ENCODE results near the gene RIC1.
"Not testable (repeated sequence)": the region's sequence is repeated elsewhere in the genome, so short reads cannot be mapped to it uniquely, and the experiment has no call there.

RIC1 gene

DNA sequence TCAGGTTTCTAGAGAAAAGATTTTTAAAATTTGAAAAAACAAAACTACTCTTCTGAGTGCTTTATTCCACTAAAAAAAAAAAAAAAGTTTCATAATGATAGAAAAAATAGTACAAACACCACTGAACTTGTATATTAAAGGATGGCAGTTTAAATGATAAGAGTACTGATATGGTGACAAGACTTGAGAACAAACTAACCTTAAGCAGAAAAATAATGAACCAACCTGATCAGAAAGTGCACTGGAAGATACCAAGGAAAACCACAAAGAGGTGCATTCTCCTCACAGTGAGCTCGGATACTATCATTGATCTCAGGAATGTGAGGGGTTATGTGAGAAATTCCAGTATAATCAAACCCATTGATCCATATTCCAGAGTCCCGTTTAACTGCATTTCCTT lies 169.7 kb downstream of the RIC1 start:
- DNase-seq (ENCODE audit: insufficient read length, low spot score), result no peak
- TF ChIP-seq CTCF (IDR thresholded peaks at IDR 0.05; ENCODE audit: insufficient read depth, missing control alignments), result no peak
- no peak for FAIRE-seq

- peak; percentile 74 for TF ChIP-seq CTCF (IDR thresholded peaks at IDR 0.05; ENCODE audit: insufficient read depth, missing control alignments)
- DNase-seq (ENCODE audit: insufficient read length, low spot score), result no peak
- FAIRE-seq, result no peak
Observed at GRCh38 chr9:5799314-5799713, 170.4 kb downstream of the RIC1 start.

- not testable (repeated sequence) for DNase-seq (ENCODE audit: insufficient read length, low spot score); FAIRE-seq
Observed at GRCh38 chr9:5800378-5800777, 171.5 kb downstream of the RIC1 start.

DNA sequence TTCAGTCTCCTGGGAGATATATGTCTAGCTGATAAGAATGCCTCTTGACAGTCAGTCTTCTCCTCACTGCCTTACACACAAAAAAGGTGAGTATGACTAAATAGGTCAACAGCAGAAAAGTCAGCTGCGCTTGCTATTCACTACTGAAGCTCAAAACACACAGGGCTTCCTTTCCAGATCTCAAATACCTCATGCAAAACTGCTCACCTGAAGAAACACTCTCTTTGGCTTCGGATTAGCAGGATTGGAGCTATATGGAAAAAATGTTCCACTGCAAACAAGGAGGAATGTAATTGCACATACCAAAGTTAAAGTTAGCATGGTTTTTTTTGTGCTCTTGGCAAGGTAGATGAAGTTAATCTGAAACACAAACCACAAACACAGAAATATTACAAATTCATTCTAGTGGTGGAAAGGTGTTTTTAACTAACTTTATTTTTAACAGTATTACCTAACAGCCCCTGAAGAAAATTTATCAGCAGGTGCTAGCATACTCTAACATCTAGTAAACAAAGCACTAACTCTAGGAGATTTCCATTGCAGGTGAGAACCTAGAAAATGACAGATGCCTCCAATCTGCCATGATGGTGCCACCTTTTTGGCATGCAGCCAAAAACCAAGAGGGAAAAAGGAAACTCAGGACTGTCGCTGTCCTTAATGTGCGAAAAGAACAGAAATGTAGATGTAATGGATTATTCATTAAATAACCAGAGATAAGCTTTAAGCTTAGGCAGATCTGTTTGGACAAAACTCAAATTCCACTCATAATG lies 172.2 kb downstream of the RIC1 start:
- DNase-seq (ENCODE audit: insufficient read length, low spot score), result no peak
- no peak for FAIRE-seq
- TF ChIP-seq CTCF (IDR thresholded peaks at IDR 0.05; ENCODE audit: insufficient read depth, missing control alignments), result no peak

GRCh38 chr9:5801739-5802113 lies 172.8 kb downstream of the RIC1 start:
- no peak for FAIRE-seq
- DNase-seq (ENCODE audit: insufficient read length, low spot score), result no peak
- no peak for TF ChIP-seq CTCF (IDR thresholded peaks at IDR 0.05; ENCODE audit: insufficient read depth, missing control alignments)

GRCh38 chr9:5805478-5805877 lies 176.6 kb downstream of the RIC1 start:
- FAIRE-seq (no peak), DNase-seq (ENCODE audit: insufficient read length, low spot score) (no peak)
- no peak for TF ChIP-seq CTCF (IDR thresholded peaks at IDR 0.05; ENCODE audit: insufficient read depth, missing control alignments)

DNA sequence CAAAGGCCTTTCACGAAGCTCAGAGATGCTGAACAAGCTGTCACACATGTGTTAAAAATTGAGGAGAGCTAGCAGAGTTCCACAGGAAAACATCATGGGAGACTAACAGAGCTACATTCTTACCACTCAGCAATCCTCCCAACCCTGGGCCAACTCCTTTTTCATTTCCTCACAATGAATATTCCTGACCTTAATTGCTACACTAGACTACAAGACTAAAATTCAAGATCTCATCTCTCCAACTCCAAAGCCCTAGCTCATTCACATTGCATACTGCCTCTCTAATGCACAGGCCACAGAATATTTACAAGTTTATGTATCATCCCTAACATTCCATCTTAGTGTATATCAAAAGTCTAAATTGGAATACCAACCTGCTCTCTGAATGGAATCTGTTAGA lies 182.8 kb downstream of the RIC1 start:
- FAIRE-seq (no peak), DNase-seq (ENCODE audit: insufficient read length, low spot score) (no peak)
- TF ChIP-seq CTCF (IDR thresholded peaks at IDR 0.05; ENCODE audit: insufficient read depth, missing control alignments), result no peak

- no peak for DNase-seq (ENCODE audit: insufficient read length, low spot score)
- FAIRE-seq, result no peak
- TF ChIP-seq CTCF (IDR thresholded peaks at IDR 0.05; ENCODE audit: insufficient read depth, missing control alignments), result no peak
Observed at GRCh38 chr9:5813824-5814223, 184.9 kb downstream of the RIC1 start.
